Skeletal muscle satellite cell (primary cell): Measurements from ENCODE around the gene RHBDD2.
"Not testable (repeated sequence)": the region's sequence is repeated elsewhere in the genome, so short reads cannot be mapped to it uniquely, and the experiment has no call there.

ENCODE experiments used
- H3K27me3 ChIP-seq: 2 replicates; pipeline ENCODE4 v1.7.0; 2013; ENCODE audit warnings: low read length; ENCODE audit not compliant: control insufficient read depth, insufficient read depth
- H3K36me3 ChIP-seq: 2 replicates; pipeline ENCODE4 v1.7.0; 2013; ENCODE audit warnings: mild to moderate bottlenecking, control low read depth, low read length; ENCODE audit not compliant: insufficient read depth
- H3K4me1 ChIP-seq: 2 replicates; pipeline ENCODE4 v1.7.0; 2013; ENCODE audit warnings: low read length; ENCODE audit not compliant: control insufficient read depth, insufficient read depth
- H3K4me2 ChIP-seq: 2 replicates; pipeline ENCODE4 v1.7.0; 2013; ENCODE audit warnings: mild to moderate bottlenecking, low read length
- H3K4me3 ChIP-seq: 2 replicates; pipeline ENCODE4 v1.7.0; 2013; ENCODE audit warnings: low read length
- H3K9ac ChIP-seq: 2 replicates; pipeline ENCODE4 v1.7.0; 2013; ENCODE audit warnings: mild to moderate bottlenecking, low read depth, low read length, moderate library complexity
- H3K9me3 ChIP-seq: replicated peaks from 2 replicates; pipeline ENCODE4 v1.7.0; 2013; ENCODE audit warnings: mild to moderate bottlenecking, control low read depth, low read length

Gene RHBDD2

GRCh38 chr7:75845132-75845531 is 33.7 kb upstream of the RHBDD2 start:
- not testable (repeated sequence) for H3K9ac ChIP-seq, H3K27me3 ChIP-seq, H3K9me3 ChIP-seq, H3K36me3 ChIP-seq, H3K4me3 ChIP-seq, H3K4me2 ChIP-seq
- H3K4me1 ChIP-seq, result peaks cover 14% of the 10 kb centered on the region

GRCh38 chr7:75847707-75848106 is 31.1 kb upstream of the RHBDD2 start:
- H3K27me3 ChIP-seq, result peaks cover 11% of the 10 kb centered on the region
- no peak overlapping the region for H3K9ac ChIP-seq
- H3K4me2 ChIP-seq, result no peak overlapping the region
- no peaks in the 10 kb centered on the region for H3K36me3 ChIP-seq
- H3K4me1 ChIP-seq, result peaks cover 6% of the 10 kb centered on the region
- no peaks in the 10 kb centered on the region for H3K9me3 ChIP-seq
- H3K4me3 ChIP-seq, result no peak overlapping the region

GRCh38 chr7:75849573-75849972 is 29.3 kb upstream of the RHBDD2 start:
- no peak overlapping the region for H3K4me2 ChIP-seq
- H3K27me3 ChIP-seq, result peaks cover 11% of the 10 kb centered on the region
- no peaks in the 10 kb centered on the region for H3K36me3 ChIP-seq
- H3K4me3 ChIP-seq, result no peak overlapping the region
- H3K9ac ChIP-seq, result no peak overlapping the region
- no peaks in the 10 kb centered on the region for H3K9me3 ChIP-seq
- no peaks in the 10 kb centered on the region for H3K4me1 ChIP-seq

GRCh38 chr7:75850235-75850634 is 28.6 kb upstream of the RHBDD2 start:
- no peaks in the 10 kb centered on the region for H3K9me3 ChIP-seq
- no peak overlapping the region for H3K4me3 ChIP-seq
- no peaks in the 10 kb centered on the region for H3K4me1 ChIP-seq
- H3K27me3 ChIP-seq, result peaks cover 11% of the 10 kb centered on the region
- H3K9ac ChIP-seq, result no peak overlapping the region
- H3K4me2 ChIP-seq, result no peak overlapping the region
- H3K36me3 ChIP-seq, result no peaks in the 10 kb centered on the region

- Histone ChIP-seq H3K9me3 (no peaks in the 10 kb centered on the region), H3K9ac (no peak overlapping the region), H3K4me3 (no peak overlapping the region), H3K27me3 (peaks cover 5% of the 10 kb centered on the region), H3K4me1 (no peaks in the 10 kb centered on the region), H3K36me3 (no peaks in the 10 kb centered on the region), H3K4me2 (no peak overlapping the region)
Observed at GRCh38 chr7:75854233-75854632, 24.6 kb upstream of the RHBDD2 start.

GRCh38 chr7:75854813-75855345 is 24.0 kb upstream of the RHBDD2 start:
- not testable (repeated sequence) for H3K27me3 ChIP-seq, H3K4me1 ChIP-seq, H3K4me2 ChIP-seq, H3K36me3 ChIP-seq, H3K9me3 ChIP-seq, H3K4me3 ChIP-seq, H3K9ac ChIP-seq

- H3K4me3 ChIP-seq, result no peak overlapping the region
- H3K27me3 ChIP-seq, result no peaks in the 10 kb centered on the region
- H3K36me3 ChIP-seq, result no peaks in the 10 kb centered on the region
- H3K9ac ChIP-seq, result no peak overlapping the region
- H3K9me3 ChIP-seq, result no peaks in the 10 kb centered on the region
- no peaks in the 10 kb centered on the region for H3K4me1 ChIP-seq
- no peak overlapping the region for H3K4me2 ChIP-seq
Observed at GRCh38 chr7:75856536-75856935, 22.3 kb upstream of the RHBDD2 start.

GRCh38 chr7:75858410-75858809 is 20.4 kb upstream of the RHBDD2 start:
- Histone ChIP-seq H3K27me3 (no peaks in the 10 kb centered on the region), H3K4me1 (no peaks in the 10 kb centered on the region)

GRCh38 chr7:75861636-75862035 is 17.2 kb upstream of the RHBDD2 start:
- H3K4me1 ChIP-seq, result peaks cover 7% of the 10 kb centered on the region
- H3K4me3 ChIP-seq, result no peak overlapping the region
- H3K4me2 ChIP-seq, result no peak overlapping the region
- no peaks in the 10 kb centered on the region for H3K9me3 ChIP-seq
- H3K36me3 ChIP-seq, result no peaks in the 10 kb centered on the region
- H3K27me3 ChIP-seq, result no peaks in the 10 kb centered on the region
- no peak overlapping the region for H3K9ac ChIP-seq

More at GRCh38 chr7:75858410-75858809, 20.4 kb upstream of the RHBDD2 start:
- H3K9me3 ChIP-seq, result no peaks in the 10 kb centered on the region
- H3K9ac ChIP-seq, result no peak overlapping the region
- no peak overlapping the region for H3K4me2 ChIP-seq
- H3K4me3 ChIP-seq, result no peak overlapping the region
- H3K36me3 ChIP-seq, result no peaks in the 10 kb centered on the region

GRCh38 chr7:75864251-75864650 is 14.6 kb upstream of the RHBDD2 start:
- H3K9ac ChIP-seq, H3K36me3 ChIP-seq, H3K4me3 ChIP-seq, H3K27me3 ChIP-seq, H3K4me2 ChIP-seq, H3K9me3 ChIP-seq: not testable (repeated sequence)
- peaks cover 11% of the 10 kb centered on the region for H3K4me1 ChIP-seq

GRCh38 chr7:75866114-75866488 is 12.7 kb upstream of the RHBDD2 start:
- no peak overlapping the region for H3K9ac ChIP-seq
- no peaks in the 10 kb centered on the region for H3K36me3 ChIP-seq
- H3K4me3 ChIP-seq, result no peak overlapping the region

GRCh38 chr7:75866489-75867389 is 12.1 kb upstream of the RHBDD2 start:
- peaks cover 11% of the 10 kb centered on the region for H3K4me1 ChIP-seq
- H3K27me3 ChIP-seq, result no peaks in the 10 kb centered on the region
- peak overlapping the region; percentile 71 for H3K4me2 ChIP-seq
- H3K9me3 ChIP-seq, result no peaks in the 10 kb centered on the region
- H3K36me3 ChIP-seq, result no peaks in the 10 kb centered on the region
- H3K9ac ChIP-seq, result no peak overlapping the region
- no peak overlapping the region for H3K4me3 ChIP-seq

More at GRCh38 chr7:75866114-75866488, 12.7 kb upstream of the RHBDD2 start:
- no peaks in the 10 kb centered on the region for H3K27me3 ChIP-seq
- H3K4me2 ChIP-seq, result peak overlapping the region; percentile 71
- H3K4me1 ChIP-seq, result peaks cover 11% of the 10 kb centered on the region
- no peaks in the 10 kb centered on the region for H3K9me3 ChIP-seq
